ENCODE results near the gene SPCS2. TPM values are rescaled to one million over a fixed set of nuclear protein-coding genes. Genes with fewer than 3 reads are reported as not detected.

SPCS2 gene
- total RNA-seq, 4 donors from 2014 or later = 4.9 to 126 (median 28.0) TPM

DNA sequence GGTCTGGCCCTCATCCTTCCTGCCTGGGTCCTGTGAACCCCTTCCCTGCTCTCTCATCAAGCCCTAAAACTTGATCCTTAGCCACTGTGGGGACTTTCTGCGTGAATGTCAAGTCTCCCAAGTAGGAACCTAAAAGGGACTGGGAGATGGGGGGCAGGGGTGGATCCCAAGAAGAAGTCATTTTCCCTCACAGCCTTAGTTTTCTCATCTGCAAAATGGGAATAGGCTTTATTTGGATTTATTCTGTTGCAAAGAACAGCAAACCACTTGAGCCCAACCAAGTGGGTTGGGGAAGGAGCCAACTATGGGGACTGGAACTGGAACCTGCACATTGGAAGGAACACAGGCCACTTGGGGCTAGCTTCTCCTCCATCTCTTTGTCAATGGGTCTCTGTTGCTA, 76.5 kb downstream of the SPCS2 start:
- no peak for DNase-seq
- no peak overlapping the region for H3K4me3 ChIP-seq
- no peaks in the 10 kb centered on the region for H3K9me3 ChIP-seq
- no peaks in the 10 kb centered on the region for H3K27me3 ChIP-seq
- no peak for TF ChIP-seq POLR2A (IDR thresholded peaks at IDR 0.05)
- intact Hi-C loops (cut with DNase I; ENCODE audit: low total_unique reads) = no loop called here
- no peak overlapping the region for H3K27ac ChIP-seq
- H3K4me1 ChIP-seq = no peaks in the 10 kb centered on the region
- no peaks in the 10 kb centered on the region for H3K36me3 ChIP-seq

DNA sequence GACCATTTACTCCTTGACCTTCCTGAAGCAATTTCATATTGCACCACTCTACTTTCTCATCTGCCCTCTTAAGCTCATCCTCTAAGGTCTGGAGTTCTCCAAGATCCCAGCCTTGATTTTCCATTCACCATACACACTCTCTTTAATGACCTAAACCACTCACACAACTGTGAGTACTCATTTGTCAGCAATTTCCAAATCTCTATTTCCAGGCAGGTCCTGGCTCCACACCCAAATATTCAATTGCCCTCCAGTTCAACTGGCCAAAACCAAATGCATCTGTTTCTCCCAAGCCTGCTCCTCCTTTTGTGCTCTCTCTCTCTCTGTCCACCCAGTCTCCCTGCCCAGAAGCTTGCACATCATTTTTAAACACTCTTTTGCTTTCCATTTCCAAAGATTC, 79.3 kb downstream of the SPCS2 start:
- intact Hi-C loops (cut with DNase I; ENCODE audit: low total_unique reads) = no loop called here
- Histone ChIP-seq H3K4me1 (no peaks in the 10 kb centered on the region), H3K9me3 (no peaks in the 10 kb centered on the region), H3K27ac (no peak overlapping the region), H3K36me3 (no peaks in the 10 kb centered on the region), H3K27me3 (no peaks in the 10 kb centered on the region), H3K4me3 (no peak overlapping the region)
- DNase-seq = no peak
- TF ChIP-seq, protein P1, sequence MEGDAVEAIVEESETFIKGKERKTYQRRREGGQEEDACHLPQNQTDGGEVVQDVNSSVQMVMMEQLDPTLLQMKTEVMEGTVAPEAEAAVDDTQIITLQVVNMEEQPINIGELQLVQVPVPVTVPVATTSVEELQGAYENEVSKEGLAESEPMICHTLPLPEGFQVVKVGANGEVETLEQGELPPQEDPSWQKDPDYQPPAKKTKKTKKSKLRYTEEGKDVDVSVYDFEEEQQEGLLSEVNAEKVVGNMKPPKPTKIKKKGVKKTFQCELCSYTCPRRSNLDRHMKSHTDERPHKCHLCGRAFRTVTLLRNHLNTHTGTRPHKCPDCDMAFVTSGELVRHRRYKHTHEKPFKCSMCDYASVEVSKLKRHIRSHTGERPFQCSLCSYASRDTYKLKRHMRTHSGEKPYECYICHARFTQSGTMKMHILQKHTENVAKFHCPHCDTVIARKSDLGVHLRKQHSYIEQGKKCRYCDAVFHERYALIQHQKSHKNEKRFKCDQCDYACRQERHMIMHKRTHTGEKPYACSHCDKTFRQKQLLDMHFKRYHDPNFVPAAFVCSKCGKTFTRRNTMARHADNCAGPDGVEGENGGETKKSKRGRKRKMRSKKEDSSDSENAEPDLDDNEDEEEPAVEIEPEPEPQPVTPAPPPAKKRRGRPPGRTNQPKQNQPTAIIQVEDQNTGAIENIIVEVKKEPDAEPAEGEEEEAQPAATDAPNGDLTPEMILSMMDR (IDR thresholded peaks at IDR 0.05) = no peak
- no peak for TF ChIP-seq POLR2A (IDR thresholded peaks at IDR 0.05)

Small RNA genes within 50 kb of the gene (small RNA-seq; reads per million reads assigned to genes)
- gene RNU6-216P = not detected

Other genes starting within 250 kb of the SPCS2 start
- gene CHRDL2, start 217.8 kb upstream of the SPCS2 start, total RNA-seq = 100 to 1,000 TPM in 1 of 4 donors, 1 to 10 TPM in 1, under 1 TPM in 2; 0.41 to 115 (median 2.9) TPM
- gene RNF169, start 200.4 kb upstream of the SPCS2 start, total RNA-seq = 10 to 100 TPM; 15.0 to 42.4 (median 25.0) TPM
- gene XRRA1, start 175 bp upstream of the SPCS2 start, total RNA-seq = 10 to 100 TPM in 3 of 4 donors, 1 to 10 TPM in 1; 5.9 to 74.2 (median 26.9) TPM
- 10 to 100 TPM; 10.9 to 50.0 (median 13.3) TPM for gene NEU3, start 39.7 kb downstream of the SPCS2 start, total RNA-seq
- gene OR2AT4, start 147.6 kb downstream of the SPCS2 start, total RNA-seq = not detected
- gene SLCO2B1, start 201.8 kb downstream of the SPCS2 start, total RNA-seq = 10 to 100 TPM; 11.8 to 58.1 (median 31.8) TPM